A549 treated with dexamethasone at 1 μM for 4 hours (cell line): ENCODE data around the gene VHLL. TPM values are rescaled to one million over a fixed set of nuclear protein-coding genes. Genes with fewer than 3 reads are reported as not detected.

ENCODE experiments used
- total RNA-seq: library from RNA; stranded (reverse); fragments of 200-300 nt; extraction: Qiagen RNA extraction; gene quantifications from 5 replicates; pipeline ENCODE4 v1.2.3, GENCODE V29; 2022

Gene VHLL
- total RNA-seq = not detected in 5 replicates

GRCh38 chr1:156298852-156299357 lies at the start of gene VHLL:
Gene VHLL, minus strand, starts transcription at chr1:156299307. Its CDS starts 118 bp downstream, at chr1:156299189.

GRCh38 chr1:156338180-156338976 lies 39.3 kb upstream of the VHLL start, which contains the start of the genes CCT3 and TSACC:
Gene CCT3, minus strand, starts transcription at chr1:156338292. Its CDS starts 108 bp downstream, at chr1:156338184.
Gene TSACC, plus strand, starts transcription at chr1:156338526. Its CDS starts 1,232 bp downstream, at chr1:156339758.

DNA sequence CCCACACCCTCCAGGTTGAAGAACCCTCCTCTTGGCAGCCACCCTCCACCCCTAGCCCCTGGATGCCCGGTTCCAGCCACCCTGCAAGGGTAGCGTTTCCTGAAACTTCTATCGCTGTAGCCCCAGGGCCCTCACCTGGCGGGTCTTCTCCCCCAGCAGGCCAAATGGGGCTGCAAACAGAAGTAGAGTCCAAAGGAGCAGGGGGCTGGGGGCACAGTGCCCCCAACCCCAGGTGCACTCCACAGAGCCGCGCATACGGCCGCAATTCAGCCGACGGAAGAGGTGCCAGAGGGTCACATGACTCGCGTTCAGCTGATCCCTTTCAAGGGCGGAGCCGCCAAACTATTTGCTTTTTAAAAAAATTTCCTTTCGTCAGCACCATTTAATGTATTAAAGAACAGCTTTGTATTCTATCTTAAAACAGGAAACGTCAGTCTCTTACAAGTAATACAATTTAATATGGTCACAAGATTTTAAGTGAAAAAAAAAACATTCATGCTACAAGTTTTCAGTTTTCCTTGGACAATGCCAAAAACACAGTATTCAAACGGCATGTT lies 3.6 kb downstream of the VHLL start, which contains the start of gene GLMP:
Gene GLMP, minus strand, starts transcription at position 289 of the 557 bp plus-strand sequence. Its CDS starts 34 bp downstream, at position 255.

DNA sequence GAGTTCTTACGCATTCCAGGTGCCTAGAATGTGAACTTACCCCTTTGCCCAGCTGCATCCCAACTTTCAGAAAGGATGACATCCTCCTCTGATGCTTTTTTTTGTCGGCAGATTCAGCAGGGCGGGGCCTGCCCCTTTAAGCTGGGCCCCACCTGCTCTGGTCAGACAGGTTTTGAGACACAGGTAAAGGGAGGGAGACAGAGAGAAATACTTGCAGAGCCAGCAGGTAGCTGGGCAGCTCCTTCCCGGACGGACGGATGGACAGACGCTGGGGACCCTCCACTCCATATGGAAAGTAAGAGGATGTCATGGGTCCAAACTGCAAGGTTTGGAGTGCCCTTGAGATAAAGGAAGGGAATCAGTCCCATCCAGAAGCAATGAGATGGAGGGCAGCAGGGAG lies 15.0 kb downstream of the VHLL start, which contains the start of gene TMEM79:
Gene TMEM79, plus strand, starts transcription at position 214 of the 400 bp plus-strand sequence. CDS start 902 bp downstream, outside the sequence.

DNA sequence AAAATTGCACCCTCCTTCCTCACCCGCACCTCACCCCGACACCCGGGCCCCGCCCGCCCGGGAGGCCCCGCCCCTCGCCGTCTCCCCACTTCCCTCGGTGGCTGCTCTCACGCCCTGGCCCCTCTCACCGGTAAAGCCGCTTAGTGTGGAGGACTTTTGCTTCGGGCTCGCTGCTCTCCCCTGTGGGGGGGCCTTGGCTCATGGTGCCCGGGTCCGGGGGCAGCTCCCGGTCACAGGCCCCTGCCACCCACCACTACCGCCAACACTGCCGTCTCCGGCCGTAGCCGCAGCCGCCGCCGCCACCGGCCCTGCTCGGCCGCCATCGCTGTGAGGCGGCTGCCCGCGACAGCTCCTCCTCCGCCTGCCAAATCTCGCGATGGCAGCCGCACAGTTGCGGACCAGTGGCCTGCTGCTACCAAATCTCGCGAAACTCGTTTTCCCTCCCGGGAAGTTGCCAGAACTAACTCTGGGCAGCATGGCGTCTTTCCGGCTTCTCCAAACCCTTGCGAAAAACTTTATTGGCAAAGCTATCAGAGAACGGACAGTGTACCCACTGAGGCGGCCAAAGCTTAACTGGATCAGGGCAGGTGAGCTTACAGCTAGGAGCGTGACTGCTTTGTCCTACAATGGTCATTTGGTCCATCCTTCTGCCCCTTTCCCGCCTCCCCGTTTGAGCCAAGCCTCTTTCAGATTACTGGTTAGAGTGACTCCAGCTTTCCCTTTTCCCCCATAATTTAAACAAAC lies 16.5 kb downstream of the VHLL start, which contains the start of gene SMG5:
Gene SMG5, minus strand, starts transcription at position 347 of the 744 bp plus-strand sequence. Its CDS starts 145 bp downstream, at position 202.

Other genes starting within 250 kb of the VHLL start
- gene UBQLN4, start 245.5 kb downstream of the VHLL start, total RNA-seq = 33.9 to 43.6 TPM (median 42.2 TPM) in 5 replicates
- 146 to 167 TPM (median 153 TPM) in 5 replicates for gene LAMTOR2, start 244.5 kb downstream of the VHLL start, total RNA-seq
- 0.16 TPM in 1 of 5 replicates, not detected in the others for gene RAB25, start 238.1 kb downstream of the VHLL start, total RNA-seq
- gene MEX3A, start 216.8 kb downstream of the VHLL start, total RNA-seq = 0.76 to 2.6 TPM (median 1.7 TPM) in 5 replicates
- 607 to 803 TPM (median 745 TPM) in 5 replicates for gene LMNA, start 184.6 kb downstream of the VHLL start, total RNA-seq
- gene SEMA4A, start 145.7 kb downstream of the VHLL start, total RNA-seq = 0.31 to 0.51 TPM (median 0.42 TPM) in 5 replicates
- gene SLC25A44, start 105.2 kb downstream of the VHLL start, total RNA-seq = 26.3 to 31.0 TPM (median 27.5 TPM) in 5 replicates
- gene PMF1, start 86.3 kb downstream of the VHLL start, total RNA-seq = 55.3 to 59.8 TPM (median 58.8 TPM) in 5 replicates
- gene BGLAP, start 57.1 kb downstream of the VHLL start, total RNA-seq = 0.23 to 0.47 TPM (median 0.29 TPM) in 3 of 5 replicates, not detected in the others
- 2.4 to 4.7 TPM (median 2.8 TPM) in 5 replicates for gene PAQR6, start 51.3 kb downstream of the VHLL start, total RNA-seq
- 33.2 to 45.5 TPM (median 42.2 TPM) in 5 replicates for gene SMG5, start 16.5 kb downstream of the VHLL start, total RNA-seq
- 4.8 to 8.1 TPM (median 7.4 TPM) in 5 replicates for gene TMEM79, start 15.0 kb downstream of the VHLL start, total RNA-seq
- gene GLMP, start 3.6 kb downstream of the VHLL start, total RNA-seq = 32.2 to 45.8 TPM (median 45.0 TPM) in 5 replicates
- 383 to 409 TPM (median 404 TPM) in 5 replicates for gene CCT3, start 39.0 kb upstream of the VHLL start, total RNA-seq
- 2.2 to 3.0 TPM (median 2.5 TPM) in 5 replicates for gene TSACC, start 39.2 kb upstream of the VHLL start, total RNA-seq
- gene RHBG, start 69.9 kb upstream of the VHLL start, total RNA-seq = not detected in 5 replicates
- gene MEF2D, start 201.5 kb upstream of the VHLL start, total RNA-seq = 19.8 to 38.2 TPM (median 33.5 TPM) in 5 replicates